Naive thymus-derived CD4-positive, alpha-beta T cell (primary cell): Measurements from ENCODE around the gene METRNL. TPM values are rescaled to one million over a fixed set of nuclear protein-coding genes. Genes with fewer than 3 reads are reported as not detected.
A peak's percentile ranks its signal among the peaks of the same experiment; 100 is the strongest.
"Not testable (repeated sequence)": the region's sequence is repeated elsewhere in the genome, so short reads cannot be mapped to it uniquely, and the experiment has no call there.

Source experiments
- ATAC-seq: fragments of 150-1000 bp; cut with Tn5 transposase; 2 replicates; pipeline ENCODE4 v1.10.0; 2021; ENCODE audit warnings: mild to moderate bottlenecking, moderate library complexity
- CTCF ChIA-PET: fragments of 350-600 bp; sonication (Branson Sonifier 250); formaldehyde crosslinking; loops from one replicate; lab custom pipeline; 2021; ENCODE audit warnings: antibody characterized with exemption; lab: Charles Lee
- POLR2A ChIA-PET: fragments of 350-600 bp; sonication (Branson Sonifier 250); formaldehyde crosslinking; loops from one replicate; lab custom pipeline; 2021; ENCODE audit warnings: antibody characterized with exemption, inconsistent platforms; lab: Charles Lee
- DNase-seq, 9 donors: peaks; one replicate each; pipeline versions ENCODE4 v3.0.0 to v3.0.0-alpha.2; 2020 to 2022; ENCODE audit warnings: mixed read lengths in 1 of 9
- H3K27ac ChIP-seq: one replicate; pipeline ENCODE4 v1.7.0; 2013; ENCODE audit warnings: mild to moderate bottlenecking, low read depth, low read length, moderate library complexity
- H3K27me3 ChIP-seq, 2 donors: one replicate each; pipeline ENCODE4 v1.7.0; 2013; ENCODE audit warnings: low read length in 2 of 2, mild to moderate bottlenecking in 2 of 2, moderate library complexity in 2 of 2; ENCODE audit not compliant: control insufficient read depth in 2 of 2, insufficient read depth in 2 of 2
- H3K36me3 ChIP-seq, 3 experiments: 1 replicate in 2 of 3; 2 replicates in 1 of 3; pipeline ENCODE4 v1.7.0; 2013; ENCODE audit warnings: low read length in 3 of 3, mild to moderate bottlenecking in 3 of 3, moderate library complexity in 1 of 3; ENCODE audit not compliant: insufficient read depth in 3 of 3, control insufficient read depth in 2 of 3
- H3K4me1 ChIP-seq, 2 donors: one replicate each; pipeline ENCODE4 v1.7.0; 2013; ENCODE audit warnings: low read length in 2 of 2, mild to moderate bottlenecking in 2 of 2, moderate library complexity in 1 of 2; ENCODE audit not compliant: control insufficient read depth in 2 of 2, insufficient read depth in 2 of 2
- H3K4me3 ChIP-seq: 2 replicates; pipeline ENCODE4 v1.7.0; 2013; ENCODE audit warnings: mild to moderate bottlenecking, low read length
- H3K9me3 ChIP-seq, 3 experiments: 1 replicate in 2 of 3; 2 replicates in 1 of 3; pipeline ENCODE4 v1.7.0; 2013; ENCODE audit warnings: low read length in 3 of 3; ENCODE audit not compliant: control insufficient read depth in 2 of 3
- H3K27ac Mint-ChIP-seq, 9 donors: one replicate each; pipeline ENCODE4 v1.8.0; 2020 to 2022; ENCODE audit warnings: mixed read lengths in 9 of 9, mild to moderate bottlenecking in 8 of 9, moderate library complexity in 5 of 9, inconsistent platforms in 2 of 9
- H3K27me3 Mint-ChIP-seq, 5 donors: one replicate each; pipeline ENCODE4 v1.8.0; 2021 to 2022; ENCODE audit warnings: mixed read lengths in 5 of 5, mild to moderate bottlenecking in 1 of 5
- H3K36me3 Mint-ChIP-seq, 5 donors: one replicate each; pipeline ENCODE4 v1.8.0; 2020 to 2022; ENCODE audit warnings: mixed read lengths in 5 of 5, mild to moderate bottlenecking in 3 of 5, inconsistent platforms in 1 of 5
- H3K4me1 Mint-ChIP-seq, 7 donors: one replicate each; pipeline ENCODE4 v1.8.0; 2020 to 2022; ENCODE audit warnings: mixed read lengths in 7 of 7, mild to moderate bottlenecking in 3 of 7, inconsistent platforms in 1 of 7
- H3K4me3 Mint-ChIP-seq, 10 donors: one replicate each; pipeline ENCODE4 v1.8.0; 2020 to 2022; ENCODE audit warnings: mild to moderate bottlenecking in 10 of 10, mixed read lengths in 10 of 10, moderate library complexity in 6 of 10, inconsistent platforms in 2 of 10
- H3K9me3 Mint-ChIP-seq, 11 donors: one replicate each; pipeline ENCODE4 v1.8.0; 2020 to 2022; ENCODE audit warnings: mixed read lengths in 11 of 11, mild to moderate bottlenecking in 4 of 11, inconsistent platforms in 1 of 11, moderate library complexity in 1 of 11
- intact Hi-C, 2 donors: fragments of 100-400 bp; cut with micrococcal nuclease; formaldehyde crosslinking; loops; one replicate each; pipeline ENCODE4 v1.15.1; 2023
- polyA plus RNA-seq, 2 donors: library from polyadenylated mRNA; unstranded; fragments of 300-500 nt; fragmentation: Illumina TruSeq; gene quantifications; one replicate each; pipeline ENCODE4 v1.2.3, GENCODE V29; 2021
- total RNA-seq, 6 experiments: library from RNA in 5 of 6; stranded (reverse) in 5 of 6; gene quantifications; 1 replicate in 5 of 6; 2 replicates in 1 of 6; pipeline ENCODE4 v1.2.3 and lab custom pipeline; 2021 to 2026

METRNL gene
- total and polyA plus RNA-seq, 7 experiments from 2014 or later = 1.0 to 147 (median 10.3) TPM; not detected in 2

GRCh38 chr17:83035722-83036121 is 43.7 kb upstream of the METRNL start:
- Histone ChIP-seq H3K27ac (no peak overlapping the region), H3K36me3 (peaks cover 0 to 32% (median 0%) of the 10 kb centered on the region in 3 experiments), H3K4me1 (no peaks in the 10 kb centered on the region), H3K27me3 (no peaks in the 10 kb centered on the region), H3K9me3 (no peaks in the 10 kb centered on the region), H3K4me3 (no peak overlapping the region)
- ATAC-seq (no peak), DNase-seq (no peak)
- CTCF ChIA-PET = no interaction called here
- Mint-ChIP-seq H3K27me3 (no peaks in the 10 kb centered on the region), H3K9me3 (peaks cover 0 to 7% (median 0%) of the 10 kb centered on the region in 11 donors), H3K27ac (no peak overlapping the region), H3K4me1 (peaks cover 0 to 2% (median 0%) of the 10 kb centered on the region in 7 donors), H3K36me3 (peaks cover 7 to 65% (median 36%) of the 10 kb centered on the region in 5 donors), H3K4me3 (no peak overlapping the region)
- POLR2A ChIA-PET = interaction anchor here (1.0 kb wide), 1 partner anchor 9 kb away, joined by 4 read pairs; no protein-coding TSS in a partner anchor
- intact Hi-C loops = no loop called here

- peaks cover 0 to 30% (median under 1%) of the 10 kb centered on the region in 3 experiments for H3K36me3 ChIP-seq
- Mint-ChIP-seq H3K36me3 (peaks cover 10 to 66% (median 39%) of the 10 kb centered on the region in 5 donors), H3K4me3 (no peak overlapping the region), H3K4me1 (peaks cover 0 to 2% (median 0%) of the 10 kb centered on the region in 7 donors), H3K9me3 (peaks cover 0 to 12% (median 4%) of the 10 kb centered on the region in 11 donors), H3K27ac (no peak overlapping the region), H3K27me3 (no peaks in the 10 kb centered on the region)
- intact Hi-C loops = no loop called here
- H3K9me3 ChIP-seq = peaks cover 0 to under 1% (median 0%) of the 10 kb centered on the region in 3 experiments
- no peaks in the 10 kb centered on the region for H3K27me3 ChIP-seq
- POLR2A ChIA-PET = interaction anchor here (1.0 kb wide), 1 partner anchor 8 kb away, joined by 4 read pairs; no protein-coding TSS in a partner anchor
- CTCF ChIA-PET = no interaction called here
- DNase-seq = no peak
- no peaks in the 10 kb centered on the region for H3K4me1 ChIP-seq
- H3K4me3 ChIP-seq = no peak overlapping the region
- H3K27ac ChIP-seq = no peak overlapping the region
- ATAC-seq = no peak
Measured at GRCh38 chr17:83036193-83036592, 43.2 kb upstream of the METRNL start.

GRCh38 chr17:83036666-83037065 is 42.7 kb upstream of the METRNL start:
- no peaks in the 10 kb centered on the region for H3K4me1 ChIP-seq
- H3K27ac ChIP-seq = no peak overlapping the region
- H3K4me3 Mint-ChIP-seq = no peak overlapping the region
- peaks cover 2 to 16% (median 9%) of the 10 kb centered on the region in 11 donors for H3K9me3 Mint-ChIP-seq
- ChIA-PET CTCF (no interaction called here), POLR2A (no interaction called here)
- no peaks in the 10 kb centered on the region for H3K27me3 Mint-ChIP-seq
- H3K9me3 ChIP-seq = peaks cover 0 to 5% (median 3%) of the 10 kb centered on the region in 3 experiments
- ATAC-seq (no peak), DNase-seq (no peak)
- peaks cover 0 to 2% (median 0%) of the 10 kb centered on the region in 7 donors for H3K4me1 Mint-ChIP-seq
- H3K36me3 Mint-ChIP-seq = peaks cover 15 to 71% (median 41%) of the 10 kb centered on the region in 5 donors
- H3K27me3 ChIP-seq = no peaks in the 10 kb centered on the region
- intact Hi-C loops = no loop called here
- no peak overlapping the region for H3K4me3 ChIP-seq
- H3K27ac Mint-ChIP-seq = peak overlapping the region in 1 of 9 donors; percentile 25
- H3K36me3 ChIP-seq = peaks cover 0 to 31% (median 5%) of the 10 kb centered on the region in 3 experiments

GRCh38 chr17:83037084-83037873 is 42.1 kb upstream of the METRNL start:
- Mint-ChIP-seq H3K36me3 (peaks cover 17 to 77% (median 46%) of the 10 kb centered on the region in 5 donors), H3K27ac (peak overlapping the region in 1 of 9 donors; percentile 25), H3K27me3 (no peaks in the 10 kb centered on the region), H3K4me1 (peaks cover 0 to 2% (median 0%) of the 10 kb centered on the region in 7 donors), H3K4me3 (no peak overlapping the region), H3K9me3 (peaks cover 4 to 21% (median 12%) of the 10 kb centered on the region in 11 donors)
- no peak for ATAC-seq
- peaks cover 0 to 33% (median 6%) of the 10 kb centered on the region in 3 experiments for H3K36me3 ChIP-seq
- intact Hi-C loops = no loop called here
- ChIA-PET CTCF (no interaction called here), POLR2A (no interaction called here)
- H3K4me3 ChIP-seq = no peak overlapping the region
- no peaks in the 10 kb centered on the region for H3K4me1 ChIP-seq
- peaks cover 0 to 7% (median 6%) of the 10 kb centered on the region in 3 experiments for H3K9me3 ChIP-seq
- H3K27me3 ChIP-seq = no peaks in the 10 kb centered on the region
- H3K27ac ChIP-seq = no peak overlapping the region
- DNase-seq = no peak

GRCh38 chr17:83037874-83038165 is 41.6 kb upstream of the METRNL start:
- DNase-seq = no peak
- POLR2A ChIA-PET = no interaction called here
- no peaks in the 10 kb centered on the region for H3K27me3 Mint-ChIP-seq
- Histone ChIP-seq H3K27ac (no peak overlapping the region), H3K9me3 (peaks cover 0 to 7% (median 6%) of the 10 kb centered on the region in 3 experiments), H3K4me3 (no peak overlapping the region), H3K36me3 (peaks cover 0 to 34% (median 6%) of the 10 kb centered on the region in 3 experiments), H3K4me1 (no peaks in the 10 kb centered on the region), H3K27me3 (no peaks in the 10 kb centered on the region)
- no peak overlapping the region for H3K27ac Mint-ChIP-seq
- ATAC-seq = no peak
- no peak overlapping the region for H3K4me3 Mint-ChIP-seq
- intact Hi-C loops = no loop called here
- H3K36me3 Mint-ChIP-seq = peaks cover 23 to 77% (median 47%) of the 10 kb centered on the region in 5 donors
- CTCF ChIA-PET = no interaction called here
- H3K9me3 Mint-ChIP-seq = peaks cover 4 to 25% (median 13%) of the 10 kb centered on the region in 11 donors
- H3K4me1 Mint-ChIP-seq = peaks cover 0 to 5% (median 0%) of the 10 kb centered on the region in 7 donors

GRCh38 chr17:83038983-83039382 is 40.4 kb upstream of the METRNL start:
- POLR2A ChIA-PET, intact Hi-C loops, H3K4me1 ChIP-seq, H3K9me3 ChIP-seq, H3K27me3 Mint-ChIP-seq, H3K27me3 ChIP-seq, DNase-seq, H3K4me3 ChIP-seq, CTCF ChIA-PET, H3K4me3 Mint-ChIP-seq, H3K27ac Mint-ChIP-seq, H3K27ac ChIP-seq, H3K4me1 Mint-ChIP-seq, ATAC-seq: not testable (repeated sequence)
- Mint-ChIP-seq H3K9me3 (peaks cover 4 to 26% (median 14%) of the 10 kb centered on the region in 11 donors), H3K36me3 (peaks cover 23 to 85% (median 57%) of the 10 kb centered on the region in 5 donors)
- peaks cover 0 to 37% (median 6%) of the 10 kb centered on the region in 3 experiments for H3K36me3 ChIP-seq
